ENCODE measurements around the gene RNF149.

- TF ChIP-seq, protein P1, sequence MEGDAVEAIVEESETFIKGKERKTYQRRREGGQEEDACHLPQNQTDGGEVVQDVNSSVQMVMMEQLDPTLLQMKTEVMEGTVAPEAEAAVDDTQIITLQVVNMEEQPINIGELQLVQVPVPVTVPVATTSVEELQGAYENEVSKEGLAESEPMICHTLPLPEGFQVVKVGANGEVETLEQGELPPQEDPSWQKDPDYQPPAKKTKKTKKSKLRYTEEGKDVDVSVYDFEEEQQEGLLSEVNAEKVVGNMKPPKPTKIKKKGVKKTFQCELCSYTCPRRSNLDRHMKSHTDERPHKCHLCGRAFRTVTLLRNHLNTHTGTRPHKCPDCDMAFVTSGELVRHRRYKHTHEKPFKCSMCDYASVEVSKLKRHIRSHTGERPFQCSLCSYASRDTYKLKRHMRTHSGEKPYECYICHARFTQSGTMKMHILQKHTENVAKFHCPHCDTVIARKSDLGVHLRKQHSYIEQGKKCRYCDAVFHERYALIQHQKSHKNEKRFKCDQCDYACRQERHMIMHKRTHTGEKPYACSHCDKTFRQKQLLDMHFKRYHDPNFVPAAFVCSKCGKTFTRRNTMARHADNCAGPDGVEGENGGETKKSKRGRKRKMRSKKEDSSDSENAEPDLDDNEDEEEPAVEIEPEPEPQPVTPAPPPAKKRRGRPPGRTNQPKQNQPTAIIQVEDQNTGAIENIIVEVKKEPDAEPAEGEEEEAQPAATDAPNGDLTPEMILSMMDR (IDR thresholded peaks at IDR 0.05; ENCODE audit: insufficient read depth, low read length, poor library complexity, severe bottlenecking) = no peak
- TF ChIP-seq EZH2phosphoT487 (conservative IDR thresholded peaks at IDR 0.05; ENCODE audit: low read length) = no peak
These were observed 31.6 kb upstream of the RNF149 start for GRCh38 chr2:101340141-101340551.
